WTC11 (cell line): ENCODE results near the gene C11orf21. TPM values are rescaled to one million over a fixed set of nuclear protein-coding genes. Genes with fewer than 3 reads are reported as not detected.

Experiments
- ATAC-seq: fragments of 200-7000 bp; cut with Tn5 transposase; 2 replicates; pipeline ENCODE4 v1.10.0; 2021; ENCODE audit warnings: mild to moderate bottlenecking, moderate library complexity
- CTCF ChIA-PET: fragments of 300-600 bp; sonication (Branson Sonifier 250); formaldehyde crosslinking; loops from one replicate; lab custom pipeline; 2021; ENCODE audit warnings: antibody characterized with exemption; lab: Charles Lee
- POLR2A ChIA-PET: fragments of 350-600 bp; sonication (Branson Sonifier 250); formaldehyde crosslinking; loops from one replicate; lab custom pipeline; 2021; ENCODE audit warnings: antibody characterized with exemption; lab: Charles Lee
- DNase-seq: peaks from one replicate; pipeline ENCODE4 v3.0.0; 2021; ENCODE audit warnings: low spot score
- H3K27ac Mint-ChIP-seq: 2 replicates; pipeline ENCODE4 v1.8.0; 2021; ENCODE audit warnings: mixed read lengths
- H3K27me3 Mint-ChIP-seq: 2 replicates; pipeline ENCODE4 v1.8.0; 2021; ENCODE audit warnings: low read depth, mild to moderate bottlenecking, moderate library complexity, mixed read lengths
- H3K36me3 Mint-ChIP-seq: 2 replicates; pipeline ENCODE4 v1.8.0; 2021; ENCODE audit warnings: mixed read lengths
- H3K4me1 Mint-ChIP-seq: 2 replicates; pipeline ENCODE4 v1.8.0; 2022; ENCODE audit warnings: mixed read lengths
- H3K4me3 Mint-ChIP-seq: 2 replicates; pipeline ENCODE4 v1.8.0; 2021; ENCODE audit warnings: mild to moderate bottlenecking, moderate library complexity, mixed read lengths
- H3K9me3 Mint-ChIP-seq: 2 replicates; pipeline ENCODE4 v1.8.0; 2021; ENCODE audit warnings: mixed read lengths
- CREB1 ChIP-seq: sonication (generic); formaldehyde crosslinking; IDR thresholded peaks from 2 replicates; pipeline ENCODE4 v1.8.0; 2023; ENCODE audit warnings: mild to moderate bottlenecking, missing genetic modification reagents
- ELF4 ChIP-seq: sonication (generic); formaldehyde crosslinking; IDR thresholded peaks from 2 replicates; pipeline ENCODE4 v1.8.1; 2022; ENCODE audit warnings: low read depth, mild to moderate bottlenecking, moderate library complexity, missing genetic modification reagents
- EMX1 ChIP-seq: fragments of 250-450 bp; sonication (Bioruptor Pico); IDR thresholded peaks from 2 replicates; pipeline ENCODE4 v1.8.0; 2021; ENCODE audit warnings: mild to moderate bottlenecking
- GTF2I ChIP-seq: fragments of 250-450 bp; sonication (Bioruptor Pico); conservative IDR thresholded peaks from 2 replicates; pipeline ENCODE4 v1.4.0; 2021; ENCODE audit warnings: mild to moderate bottlenecking
- NFE2L1 ChIP-seq: sonication (generic); formaldehyde crosslinking; IDR thresholded peaks from 2 replicates; pipeline ENCODE4 v1.8.1; 2023; ENCODE audit warnings: missing genetic modification reagents
- NR1H2 ChIP-seq: sonication (generic); formaldehyde crosslinking; IDR thresholded peaks from 2 replicates; pipeline ENCODE4 v1.9.0; 2021; ENCODE audit warnings: mild to moderate bottlenecking, moderate library complexity, missing genetic modification reagents
- RELA ChIP-seq: sonication (generic); formaldehyde crosslinking; IDR thresholded peaks from 2 replicates; pipeline ENCODE4 v1.8.1; 2022; ENCODE audit warnings: missing genetic modification reagents, mild to moderate bottlenecking, borderline replicate concordance
- SMAD4 ChIP-seq: sonication (generic); formaldehyde crosslinking; IDR thresholded peaks from 2 replicates; pipeline ENCODE4 v1.8.0; 2022; ENCODE audit warnings: mild to moderate bottlenecking, missing genetic modification reagents
- SOX15 ChIP-seq: fragments of 250-450 bp; sonication (Bioruptor Pico); IDR thresholded peaks from 2 replicates; pipeline ENCODE4 v1.9.0; 2021; ENCODE audit warnings: mild to moderate bottlenecking
- SP1 ChIP-seq: sonication (generic); formaldehyde crosslinking; conservative IDR thresholded peaks from 2 replicates; pipeline ENCODE4 v1.8.1; 2022; ENCODE audit warnings: missing genetic modification reagents
- TP53 ChIP-seq: sonication (generic); formaldehyde crosslinking; IDR thresholded peaks from 2 replicates; pipeline ENCODE4 v1.8.1; 2023; ENCODE audit warnings: mild to moderate bottlenecking, missing genetic modification reagents
- ZNF121 ChIP-seq: sonication (generic); formaldehyde crosslinking; IDR thresholded peaks from 2 replicates; pipeline ENCODE4 v1.8.0; 2023; ENCODE audit warnings: missing genetic modification reagents
- ZNF219 ChIP-seq: sonication (generic); formaldehyde crosslinking; IDR thresholded peaks from 2 replicates; pipeline ENCODE4 v1.8.0; 2023; ENCODE audit warnings: missing genetic modification reagents, mild to moderate bottlenecking, borderline replicate concordance
- ZNF232 ChIP-seq: sonication (generic); formaldehyde crosslinking; IDR thresholded peaks from 2 replicates; pipeline ENCODE4 v1.8.0; 2022; ENCODE audit warnings: mild to moderate bottlenecking, missing genetic modification reagents
- ZNF671 ChIP-seq: fragments of 250-450 bp; sonication (Bioruptor Pico); IDR thresholded peaks from 2 replicates; pipeline ENCODE4 v1.8.0; 2021; ENCODE audit warnings: mild to moderate bottlenecking
- total RNA-seq: library from RNA; stranded (reverse); gene quantifications from 3 replicates; pipeline ENCODE4 v1.2.3, GENCODE V29; 2021
- TF ChIP-seq, protein P1 (sequence below): fragments of 250-450 bp; sonication (Bioruptor Pico); IDR thresholded peaks from 2 replicates; pipeline ENCODE4 v2.1.2; 2022; ENCODE audit warnings: mild to moderate bottlenecking, moderate library complexity
- TF ChIP-seq, protein P2 (sequence below): sonication (generic); formaldehyde crosslinking; IDR thresholded peaks from 2 replicates; pipeline ENCODE4 v1.8.1; 2023; ENCODE audit warnings: mild to moderate bottlenecking, missing genetic modification reagents, borderline replicate concordance
- TF ChIP-seq, protein P3 (sequence below): sonication (generic); formaldehyde crosslinking; IDR thresholded peaks from 2 replicates; pipeline ENCODE4 v1.8.1; 2023; ENCODE audit warnings: mild to moderate bottlenecking, moderate library complexity, missing genetic modification reagents
- TF ChIP-seq, protein P4 (sequence below): sonication (generic); formaldehyde crosslinking; IDR thresholded peaks from 2 replicates; pipeline ENCODE4 v1.8.1; 2022; ENCODE audit warnings: low read depth, missing genetic modification reagents, borderline replicate concordance
- TF ChIP-seq, protein P5 (sequence below): fragments of 200-600 bp; IDR thresholded peaks from 2 replicates; pipeline ENCODE4 v1.8.0; 2022; ENCODE audit warnings: antibody characterized with exemption
- TF ChIP-seq, protein P6 (sequence below): fragments of 250-450 bp; sonication (Bioruptor Pico); IDR thresholded peaks from 2 replicates; pipeline ENCODE4 v1.9.0; 2021; ENCODE audit warnings: mild to moderate bottlenecking

The C11orf21 gene
- total RNA-seq, 1 experiment from 2014 or later: 0.24 TPM

DNA sequence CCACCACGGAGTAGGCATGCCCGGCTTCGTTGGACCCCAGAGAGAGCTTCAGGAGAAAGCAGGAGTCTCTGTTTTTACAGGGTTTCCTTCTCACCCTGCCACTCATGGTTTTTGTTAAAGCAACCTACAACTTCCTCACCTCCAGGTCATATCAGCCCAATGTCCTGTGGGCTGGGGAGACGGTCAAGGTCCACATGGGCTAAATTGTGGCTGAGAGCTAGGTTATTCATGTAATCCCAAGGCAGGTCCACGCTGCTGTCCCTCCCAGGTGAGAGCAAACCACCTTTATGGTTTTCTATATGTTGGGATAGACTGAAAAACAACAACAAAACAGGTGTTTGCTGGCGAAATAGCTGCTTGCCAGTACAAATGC is 19.6 kb upstream of the C11orf21 start:
- TF ChIP-seq NFE2L1 (CRISPR knock-in tag): no peak
- TF ChIP-seq, protein P1, sequence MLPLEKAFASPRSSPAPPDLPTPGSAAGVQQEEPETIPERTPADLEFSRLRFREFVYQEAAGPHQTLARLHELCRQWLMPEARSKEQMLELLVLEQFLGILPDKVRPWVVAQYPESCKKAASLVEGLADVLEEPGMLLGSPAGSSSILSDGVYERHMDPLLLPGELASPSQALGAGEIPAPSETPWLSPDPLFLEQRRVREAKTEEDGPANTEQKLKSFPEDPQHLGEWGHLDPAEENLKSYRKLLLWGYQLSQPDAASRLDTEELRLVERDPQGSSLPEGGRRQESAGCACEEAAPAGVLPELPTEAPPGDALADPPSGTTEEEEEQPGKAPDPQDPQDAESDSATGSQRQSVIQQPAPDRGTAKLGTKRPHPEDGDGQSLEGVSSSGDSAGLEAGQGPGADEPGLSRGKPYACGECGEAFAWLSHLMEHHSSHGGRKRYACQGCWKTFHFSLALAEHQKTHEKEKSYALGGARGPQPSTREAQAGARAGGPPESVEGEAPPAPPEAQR: no peak
- Mint-ChIP-seq H3K27me3 (peaks cover 37% of the 10 kb centered on the region), H3K4me1 (no peaks in the 10 kb centered on the region), H3K9me3 (peaks cover 18% of the 10 kb centered on the region), H3K4me3 (no peak overlapping the region), H3K27ac (no peak overlapping the region), H3K36me3 (no peaks in the 10 kb centered on the region)
- DNase-seq (no peak), ATAC-seq (no peak)
- POLR2A ChIA-PET: no interaction called here
- CTCF ChIA-PET: interaction anchor here (1.1 kb wide), 1 partner anchor 98 kb away, joined by 5 read pairs; no protein-coding TSS in a partner anchor

DNA sequence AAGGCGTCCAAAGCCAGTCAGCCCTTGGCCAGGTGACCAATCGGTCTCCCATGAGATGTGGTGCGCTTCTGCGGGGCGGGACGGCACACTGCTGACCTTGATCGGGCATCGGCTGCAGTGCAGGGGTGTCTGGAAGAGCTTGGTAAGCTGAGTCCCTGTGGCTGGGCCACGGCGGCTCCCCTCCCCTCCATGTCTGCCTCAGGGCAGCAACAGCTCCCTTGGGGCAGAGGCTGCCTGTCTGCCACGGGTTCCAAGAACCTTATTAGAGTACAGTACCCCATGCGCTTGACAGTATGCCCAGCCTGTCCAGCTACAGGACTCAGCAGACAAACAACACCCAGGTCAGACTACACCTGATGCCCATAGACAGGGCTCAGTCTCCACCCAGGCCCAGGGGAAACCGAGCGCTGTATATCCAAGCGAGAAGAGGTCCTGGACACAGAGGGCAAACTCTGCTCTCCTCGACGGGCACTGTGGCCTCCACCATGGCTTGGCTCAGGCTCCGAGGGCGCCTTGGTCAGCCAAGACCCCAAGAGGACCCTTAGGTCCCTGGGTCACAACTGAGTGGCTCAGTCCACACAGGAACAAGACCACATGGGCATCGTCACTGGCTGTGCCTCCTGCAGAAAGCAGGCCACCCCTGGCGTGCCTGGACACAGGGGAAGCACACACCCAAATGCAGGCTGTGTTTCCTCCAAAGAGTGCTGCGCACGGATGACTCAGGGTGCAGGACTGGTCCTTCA is 19.0 kb upstream of the C11orf21 start:
- Mint-ChIP-seq H3K36me3 (no peaks in the 10 kb centered on the region), H3K4me3 (no peak overlapping the region), H3K27me3 (peaks cover 32% of the 10 kb centered on the region), H3K9me3 (peaks cover 18% of the 10 kb centered on the region), H3K4me1 (no peaks in the 10 kb centered on the region), H3K27ac (no peak overlapping the region)
- no peak for ATAC-seq
- TF ChIP-seq, protein P2, sequence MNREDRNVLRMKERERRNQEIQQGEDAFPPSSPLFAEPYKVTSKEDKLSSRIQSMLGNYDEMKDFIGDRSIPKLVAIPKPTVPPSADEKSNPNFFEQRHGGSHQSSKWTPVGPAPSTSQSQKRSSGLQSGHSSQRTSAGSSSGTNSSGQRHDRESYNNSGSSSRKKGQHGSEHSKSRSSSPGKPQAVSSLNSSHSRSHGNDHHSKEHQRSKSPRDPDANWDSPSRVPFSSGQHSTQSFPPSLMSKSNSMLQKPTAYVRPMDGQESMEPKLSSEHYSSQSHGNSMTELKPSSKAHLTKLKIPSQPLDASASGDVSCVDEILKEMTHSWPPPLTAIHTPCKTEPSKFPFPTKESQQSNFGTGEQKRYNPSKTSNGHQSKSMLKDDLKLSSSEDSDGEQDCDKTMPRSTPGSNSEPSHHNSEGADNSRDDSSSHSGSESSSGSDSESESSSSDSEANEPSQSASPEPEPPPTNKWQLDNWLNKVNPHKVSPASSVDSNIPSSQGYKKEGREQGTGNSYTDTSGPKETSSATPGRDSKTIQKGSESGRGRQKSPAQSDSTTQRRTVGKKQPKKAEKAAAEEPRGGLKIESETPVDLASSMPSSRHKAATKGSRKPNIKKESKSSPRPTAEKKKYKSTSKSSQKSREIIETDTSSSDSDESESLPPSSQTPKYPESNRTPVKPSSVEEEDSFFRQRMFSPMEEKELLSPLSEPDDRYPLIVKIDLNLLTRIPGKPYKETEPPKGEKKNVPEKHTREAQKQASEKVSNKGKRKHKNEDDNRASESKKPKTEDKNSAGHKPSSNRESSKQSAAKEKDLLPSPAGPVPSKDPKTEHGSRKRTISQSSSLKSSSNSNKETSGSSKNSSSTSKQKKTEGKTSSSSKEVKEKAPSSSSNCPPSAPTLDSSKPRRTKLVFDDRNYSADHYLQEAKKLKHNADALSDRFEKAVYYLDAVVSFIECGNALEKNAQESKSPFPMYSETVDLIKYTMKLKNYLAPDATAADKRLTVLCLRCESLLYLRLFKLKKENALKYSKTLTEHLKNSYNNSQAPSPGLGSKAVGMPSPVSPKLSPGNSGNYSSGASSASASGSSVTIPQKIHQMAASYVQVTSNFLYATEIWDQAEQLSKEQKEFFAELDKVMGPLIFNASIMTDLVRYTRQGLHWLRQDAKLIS (CRISPR knock-in tag): no peak
- TF ChIP-seq SOX15 (CRISPR knock-in tag): no peak
- TF ChIP-seq NR1H2: no peak
- TF ChIP-seq, protein P3, sequence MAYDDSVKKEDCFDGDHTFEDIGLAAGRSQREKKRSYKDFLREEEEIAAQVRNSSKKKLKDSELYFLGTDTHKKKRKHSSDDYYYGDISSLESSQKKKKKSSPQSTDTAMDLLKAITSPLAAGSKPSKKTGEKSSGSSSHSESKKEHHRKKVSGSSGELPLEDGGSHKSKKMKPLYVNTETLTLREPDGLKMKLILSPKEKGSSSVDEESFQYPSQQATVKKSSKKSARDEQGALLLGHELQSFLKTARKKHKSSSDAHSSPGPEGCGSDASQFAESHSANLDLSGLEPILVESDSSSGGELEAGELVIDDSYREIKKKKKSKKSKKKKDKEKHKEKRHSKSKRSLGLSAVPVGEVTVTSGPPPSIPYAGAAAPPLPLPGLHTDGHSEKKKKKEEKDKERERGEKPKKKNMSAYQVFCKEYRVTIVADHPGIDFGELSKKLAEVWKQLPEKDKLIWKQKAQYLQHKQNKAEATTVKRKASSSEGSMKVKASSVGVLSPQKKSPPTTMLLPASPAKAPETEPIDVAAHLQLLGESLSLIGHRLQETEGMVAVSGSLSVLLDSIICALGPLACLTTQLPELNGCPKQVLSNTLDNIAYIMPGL (CRISPR knock-in tag): no peak
- no peak for TF ChIP-seq CREB1 (CRISPR knock-in tag)
- TF ChIP-seq, protein P4, sequence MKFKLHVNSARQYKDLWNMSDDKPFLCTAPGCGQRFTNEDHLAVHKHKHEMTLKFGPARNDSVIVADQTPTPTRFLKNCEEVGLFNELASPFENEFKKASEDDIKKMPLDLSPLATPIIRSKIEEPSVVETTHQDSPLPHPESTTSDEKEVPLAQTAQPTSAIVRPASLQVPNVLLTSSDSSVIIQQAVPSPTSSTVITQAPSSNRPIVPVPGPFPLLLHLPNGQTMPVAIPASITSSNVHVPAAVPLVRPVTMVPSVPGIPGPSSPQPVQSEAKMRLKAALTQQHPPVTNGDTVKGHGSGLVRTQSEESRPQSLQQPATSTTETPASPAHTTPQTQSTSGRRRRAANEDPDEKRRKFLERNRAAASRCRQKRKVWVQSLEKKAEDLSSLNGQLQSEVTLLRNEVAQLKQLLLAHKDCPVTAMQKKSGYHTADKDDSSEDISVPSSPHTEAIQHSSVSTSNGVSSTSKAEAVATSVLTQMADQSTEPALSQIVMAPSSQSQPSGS: no peak
- no peak for TF ChIP-seq GTF2I (CRISPR knock-in tag)
- TF ChIP-seq SMAD4 (CRISPR knock-in tag): no peak
- ChIA-PET CTCF (interaction anchor here (1.1 to 1.5 kb wide), 2 partner anchors 15 to 99 kb away, joined by 5 to 7 read pairs; no protein-coding TSS in a partner anchor), POLR2A (no interaction called here)
- DNase-seq: no peak

DNA sequence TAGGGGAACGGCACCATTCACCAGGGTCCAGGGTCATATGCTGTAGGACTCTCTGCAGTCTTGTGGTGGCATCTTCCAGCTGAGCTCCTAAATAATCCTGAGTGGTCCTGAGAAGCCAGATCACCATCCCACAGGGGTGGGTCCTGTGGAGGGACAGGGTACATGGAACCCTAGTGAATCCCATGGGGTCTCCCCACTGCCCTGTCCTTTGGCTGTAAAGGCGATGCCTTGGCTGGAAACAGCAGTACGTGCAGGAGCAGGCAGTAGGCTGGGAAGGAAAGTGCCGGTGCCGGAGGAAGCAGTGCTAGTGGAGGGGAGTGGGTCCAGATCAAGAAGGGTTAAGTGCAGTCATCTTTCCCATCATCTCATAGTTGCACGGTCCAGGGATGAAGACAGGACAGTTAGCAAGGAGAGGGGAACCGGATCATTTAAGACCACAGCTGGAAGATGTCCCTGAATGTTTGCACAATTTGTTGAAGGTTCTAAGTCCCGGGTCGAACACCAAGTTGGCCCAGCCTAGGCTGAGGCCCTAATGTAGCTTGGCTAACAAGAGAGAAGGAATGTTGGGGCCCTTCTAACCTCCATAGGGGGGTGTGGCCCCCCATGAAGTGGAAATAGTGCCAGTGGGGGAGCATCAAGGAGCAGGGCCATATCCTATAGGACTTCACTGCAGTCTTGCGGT is 18.2 kb upstream of the C11orf21 start:
- H3K9me3 Mint-ChIP-seq: peaks cover 18% of the 10 kb centered on the region
- no peak overlapping the region for H3K27ac Mint-ChIP-seq
- no peaks in the 10 kb centered on the region for H3K36me3 Mint-ChIP-seq
- ChIA-PET POLR2A (no interaction called here), CTCF (interaction anchor here (1.1 to 1.5 kb wide), 2 partner anchors 14 to 99 kb away, joined by 5 to 7 read pairs; no protein-coding TSS in a partner anchor)
- H3K4me1 Mint-ChIP-seq: no peaks in the 10 kb centered on the region
- DNase-seq (no peak), ATAC-seq (no peak)
- H3K27me3 Mint-ChIP-seq: peaks cover 27% of the 10 kb centered on the region
- no peak overlapping the region for H3K4me3 Mint-ChIP-seq
- TF ChIP-seq, protein P5, sequence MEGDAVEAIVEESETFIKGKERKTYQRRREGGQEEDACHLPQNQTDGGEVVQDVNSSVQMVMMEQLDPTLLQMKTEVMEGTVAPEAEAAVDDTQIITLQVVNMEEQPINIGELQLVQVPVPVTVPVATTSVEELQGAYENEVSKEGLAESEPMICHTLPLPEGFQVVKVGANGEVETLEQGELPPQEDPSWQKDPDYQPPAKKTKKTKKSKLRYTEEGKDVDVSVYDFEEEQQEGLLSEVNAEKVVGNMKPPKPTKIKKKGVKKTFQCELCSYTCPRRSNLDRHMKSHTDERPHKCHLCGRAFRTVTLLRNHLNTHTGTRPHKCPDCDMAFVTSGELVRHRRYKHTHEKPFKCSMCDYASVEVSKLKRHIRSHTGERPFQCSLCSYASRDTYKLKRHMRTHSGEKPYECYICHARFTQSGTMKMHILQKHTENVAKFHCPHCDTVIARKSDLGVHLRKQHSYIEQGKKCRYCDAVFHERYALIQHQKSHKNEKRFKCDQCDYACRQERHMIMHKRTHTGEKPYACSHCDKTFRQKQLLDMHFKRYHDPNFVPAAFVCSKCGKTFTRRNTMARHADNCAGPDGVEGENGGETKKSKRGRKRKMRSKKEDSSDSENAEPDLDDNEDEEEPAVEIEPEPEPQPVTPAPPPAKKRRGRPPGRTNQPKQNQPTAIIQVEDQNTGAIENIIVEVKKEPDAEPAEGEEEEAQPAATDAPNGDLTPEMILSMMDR: no peak
- TF ChIP-seq ZNF121 (CRISPR knock-in tag): no peak
- TF ChIP-seq ZNF219 (CRISPR knock-in tag): no peak
- TF ChIP-seq TP53 (CRISPR knock-in tag): no peak
- no peak for TF ChIP-seq SP1
- no peak for TF ChIP-seq RELA (CRISPR knock-in tag)
- no peak for TF ChIP-seq ZNF232 (CRISPR knock-in tag)
- TF ChIP-seq ELF4: no peak
- TF ChIP-seq, protein P6, sequence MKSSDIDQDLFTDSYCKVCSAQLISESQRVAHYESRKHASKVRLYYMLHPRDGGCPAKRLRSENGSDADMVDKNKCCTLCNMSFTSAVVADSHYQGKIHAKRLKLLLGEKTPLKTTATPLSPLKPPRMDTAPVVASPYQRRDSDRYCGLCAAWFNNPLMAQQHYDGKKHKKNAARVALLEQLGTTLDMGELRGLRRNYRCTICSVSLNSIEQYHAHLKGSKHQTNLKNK: no peak
- TF ChIP-seq CREB1 (CRISPR knock-in tag): no peak
- no peak for TF ChIP-seq EMX1 (CRISPR knock-in tag)
- TF ChIP-seq ZNF671 (CRISPR knock-in tag): no peak
